ENCODE data around the gene G6PC1.
"Not testable (repeated sequence)": the region's sequence is repeated elsewhere in the genome, so short reads cannot be mapped to it uniquely, and the experiment has no call there.

Gene G6PC1

GRCh38 chr17:42880776-42881310 lies 19.8 kb upstream of the G6PC1 start:
- no CpG with 5 or more reads among the region's 5 CpGs for WGBS, 2 donors (ENCODE audit: extremely low coverage in 2 of 2, insufficient read length in 2 of 2, insufficient replicate concordance in 1 of 2)
- H3K14ac ChIP-seq (ENCODE audit: low read length): no peak overlapping the region
- no peak overlapping the region for H2AFZ ChIP-seq (ENCODE audit: low read length)
- H2BK12ac ChIP-seq (ENCODE audit: low read length): no peak overlapping the region
- no peak overlapping the region for H2AK5ac ChIP-seq (ENCODE audit: low read depth, low read length)
- no peak overlapping the region for H3K18ac ChIP-seq (ENCODE audit: low read length)
- peaks cover 4 to 5% of the 10 kb centered on the region in 2 donors for H3K4me1 ChIP-seq (ENCODE audit: control insufficient read depth in 2 of 2, insufficient read depth in 1 of 2, low read depth in 1 of 2, low read length in 2 of 2)
- no peak overlapping the region for H3K4me3 ChIP-seq (ENCODE audit: low read length in 2 of 2)
- DNase-seq (ENCODE audit: low spot score): no peak
- H3K23ac ChIP-seq (ENCODE audit: low read depth, low read length, poor library complexity): no peak overlapping the region
- H4K8ac ChIP-seq (ENCODE audit: low read depth, low read length): no peak overlapping the region
- no peak overlapping the region for H3K4ac ChIP-seq (ENCODE audit: low read length)
- no peak overlapping the region for H2BK120ac ChIP-seq (ENCODE audit: low read depth, low read length)
- no peaks in the 10 kb centered on the region for H3K9me3 ChIP-seq (replicated peaks in 1 of 2; ENCODE audit: control insufficient read depth in 2 of 2, insufficient read depth in 1 of 2, low read depth in 1 of 2, low read length in 2 of 2)
- H3K36me3 ChIP-seq (replicated peaks in 1 of 2; ENCODE audit: control insufficient read depth in 2 of 2, insufficient read depth in 2 of 2, low read length in 2 of 2): no peaks in the 10 kb centered on the region
- H4K91ac ChIP-seq (ENCODE audit: low read depth, low read length, poor library complexity): no peak overlapping the region
- H3K4me2 ChIP-seq (ENCODE audit: insufficient read depth, low read length, poor library complexity, severe bottlenecking): no peak overlapping the region
- no peaks in the 10 kb centered on the region for H3K79me1 ChIP-seq (ENCODE audit: low read depth, low read length)
- peaks cover 0 to 59% (median 4%) of the 10 kb centered on the region in 3 experiments for H3K27me3 ChIP-seq (ENCODE audit: control insufficient read depth in 3 of 3, insufficient read depth in 3 of 3, low read depth in 1 of 3, low read length in 3 of 3)
- H2BK15ac ChIP-seq (ENCODE audit: low read length): no peak overlapping the region
- H3K27ac ChIP-seq (replicated peaks; ENCODE audit: low read length): no peak overlapping the region
- H3K9ac ChIP-seq (ENCODE audit: low read depth, low read length, poor library complexity): no peak overlapping the region
- no peak overlapping the region for H2BK5ac ChIP-seq (ENCODE audit: low read length)

GRCh38 chr17:42881706-42882105 lies 18.9 kb upstream of the G6PC1 start:
- H3K36me3 ChIP-seq (replicated peaks in 1 of 2; ENCODE audit: control insufficient read depth in 2 of 2, insufficient read depth in 2 of 2, low read length in 2 of 2); H2BK12ac ChIP-seq (ENCODE audit: low read length); H3K4ac ChIP-seq (ENCODE audit: low read length); H2BK5ac ChIP-seq (ENCODE audit: low read length); H3K9me3 ChIP-seq (replicated peaks in 1 of 2; ENCODE audit: control insufficient read depth in 2 of 2, insufficient read depth in 1 of 2, low read depth in 1 of 2, low read length in 2 of 2); H2BK120ac ChIP-seq (ENCODE audit: low read depth, low read length); DNase-seq (ENCODE audit: low spot score); H3K4me1 ChIP-seq (ENCODE audit: control insufficient read depth in 2 of 2, insufficient read depth in 1 of 2, low read depth in 1 of 2, low read length in 2 of 2); H4K91ac ChIP-seq (ENCODE audit: low read depth, low read length, poor library complexity); H2AFZ ChIP-seq (ENCODE audit: low read length); H3K4me3 ChIP-seq (ENCODE audit: low read length in 2 of 2); H3K27ac ChIP-seq (replicated peaks; ENCODE audit: low read length); H3K23ac ChIP-seq (ENCODE audit: low read depth, low read length, poor library complexity); H3K14ac ChIP-seq (ENCODE audit: low read length); H3K4me2 ChIP-seq (ENCODE audit: insufficient read depth, low read length, poor library complexity, severe bottlenecking); H2BK15ac ChIP-seq (ENCODE audit: low read length); H2AK5ac ChIP-seq (ENCODE audit: low read depth, low read length); H3K18ac ChIP-seq (ENCODE audit: low read length); H3K9ac ChIP-seq (ENCODE audit: low read depth, low read length, poor library complexity); H3K79me1 ChIP-seq (ENCODE audit: low read depth, low read length); H4K8ac ChIP-seq (ENCODE audit: low read depth, low read length): not testable (repeated sequence)
- WGBS, 2 donors (ENCODE audit: extremely low coverage in 2 of 2, insufficient read length in 2 of 2, insufficient replicate concordance in 1 of 2): no CpG with 5 or more reads among the region's 6 CpGs
- peaks cover 0 to 59% (median 4%) of the 10 kb centered on the region in 3 experiments for H3K27me3 ChIP-seq (ENCODE audit: control insufficient read depth in 3 of 3, insufficient read depth in 3 of 3, low read depth in 1 of 3, low read length in 3 of 3)

- Histone ChIP-seq H3K14ac (ENCODE audit: low read length) (no peak overlapping the region), H2BK12ac (ENCODE audit: low read length) (no peak overlapping the region), H3K4me2 (ENCODE audit: insufficient read depth, low read length, poor library complexity, severe bottlenecking) (no peak overlapping the region), H3K36me3 (replicated peaks in 1 of 2; ENCODE audit: control insufficient read depth in 2 of 2, insufficient read depth in 2 of 2, low read length in 2 of 2) (no peaks in the 10 kb centered on the region), H2AK5ac (ENCODE audit: low read depth, low read length) (no peak overlapping the region), H2AFZ (ENCODE audit: low read length) (no peak overlapping the region), H4K8ac (ENCODE audit: low read depth, low read length) (no peak overlapping the region), H2BK5ac (ENCODE audit: low read length) (no peak overlapping the region), H2BK120ac (ENCODE audit: low read depth, low read length) (no peak overlapping the region), H3K79me1 (ENCODE audit: low read depth, low read length) (no peaks in the 10 kb centered on the region), H3K9ac (ENCODE audit: low read depth, low read length, poor library complexity) (no peak overlapping the region), H3K4ac (ENCODE audit: low read length) (no peak overlapping the region), H2BK15ac (ENCODE audit: low read length) (no peak overlapping the region), H3K27ac (replicated peaks; ENCODE audit: low read length) (no peak overlapping the region), H3K4me1 (ENCODE audit: control insufficient read depth in 2 of 2, insufficient read depth in 1 of 2, low read depth in 1 of 2, low read length in 2 of 2) (peaks cover 4 to 5% of the 10 kb centered on the region in 2 donors), H3K27me3 (ENCODE audit: control insufficient read depth in 3 of 3, insufficient read depth in 3 of 3, low read depth in 1 of 3, low read length in 3 of 3) (peaks cover 0 to 59% (median 4%) of the 10 kb centered on the region in 3 experiments), H3K18ac (ENCODE audit: low read length) (no peak overlapping the region), H4K91ac (ENCODE audit: low read depth, low read length, poor library complexity) (no peak overlapping the region), H3K4me3 (ENCODE audit: low read length in 2 of 2) (no peak overlapping the region), H3K23ac (ENCODE audit: low read depth, low read length, poor library complexity) (no peak overlapping the region), H3K9me3 (replicated peaks in 1 of 2; ENCODE audit: control insufficient read depth in 2 of 2, insufficient read depth in 1 of 2, low read depth in 1 of 2, low read length in 2 of 2) (no peaks in the 10 kb centered on the region)
- no CpG with 5 or more reads among the region's 8 CpGs for WGBS, 2 donors (ENCODE audit: extremely low coverage in 2 of 2, insufficient read length in 2 of 2, insufficient replicate concordance in 1 of 2)
- DNase-seq (ENCODE audit: low spot score): no peak
Measured at GRCh38 chr17:42882166-42882565, 18.4 kb upstream of the G6PC1 start.

- Histone ChIP-seq H3K23ac (ENCODE audit: low read depth, low read length, poor library complexity) (no peak overlapping the region), H4K91ac (ENCODE audit: low read depth, low read length, poor library complexity) (no peak overlapping the region), H3K18ac (ENCODE audit: low read length) (no peak overlapping the region)
Measured at GRCh38 chr17:42883802-42884558, 16.6 kb upstream of the G6PC1 start.

More at GRCh38 chr17:42883802-42884558, 16.6 kb upstream of the G6PC1 start:
- Histone ChIP-seq H3K4me2 (ENCODE audit: insufficient read depth, low read length, poor library complexity, severe bottlenecking) (no peak overlapping the region), H3K4ac (ENCODE audit: low read length) (no peak overlapping the region), H2BK5ac (ENCODE audit: low read length) (no peak overlapping the region), H3K4me1 (ENCODE audit: control insufficient read depth in 2 of 2, insufficient read depth in 1 of 2, low read depth in 1 of 2, low read length in 2 of 2) (no peaks in the 10 kb centered on the region), H3K9me3 (replicated peaks in 1 of 2; ENCODE audit: control insufficient read depth in 2 of 2, insufficient read depth in 1 of 2, low read depth in 1 of 2, low read length in 2 of 2) (no peaks in the 10 kb centered on the region), H3K4me3 (ENCODE audit: low read length in 2 of 2) (no peak overlapping the region), H3K9ac (ENCODE audit: low read depth, low read length, poor library complexity) (no peak overlapping the region), H2AFZ (ENCODE audit: low read length) (no peak overlapping the region), H3K79me1 (ENCODE audit: low read depth, low read length) (no peaks in the 10 kb centered on the region), H3K14ac (ENCODE audit: low read length) (no peak overlapping the region), H2BK12ac (ENCODE audit: low read length) (no peak overlapping the region), H4K8ac (ENCODE audit: low read depth, low read length) (no peak overlapping the region), H3K27me3 (ENCODE audit: control insufficient read depth in 3 of 3, insufficient read depth in 3 of 3, low read depth in 1 of 3, low read length in 3 of 3) (peaks cover 0 to 46% (median 0%) of the 10 kb centered on the region in 3 experiments), H3K27ac (replicated peaks; ENCODE audit: low read length) (no peak overlapping the region), H2BK15ac (ENCODE audit: low read length) (no peak overlapping the region), H3K36me3 (replicated peaks in 1 of 2; ENCODE audit: control insufficient read depth in 2 of 2, insufficient read depth in 2 of 2, low read length in 2 of 2) (no peaks in the 10 kb centered on the region), H2AK5ac (ENCODE audit: low read depth, low read length) (no peak overlapping the region), H2BK120ac (ENCODE audit: low read depth, low read length) (no peak overlapping the region)
- no CpG with 5 or more reads among the region's 7 CpGs for WGBS, 2 donors (ENCODE audit: extremely low coverage in 2 of 2, insufficient read length in 2 of 2, insufficient replicate concordance in 1 of 2)
- DNase-seq (ENCODE audit: low spot score): no peak
